K562 (cell line): Measurements from ENCODE around the gene HYAL3. TPM values are rescaled to one million over a fixed set of nuclear protein-coding genes. Genes with fewer than 3 reads are reported as not detected.

Experiments used
- BDP1 ChIP-seq: IDR thresholded peaks from 3 replicates; pipeline ENCODE4 v1.6.1; 2011; ENCODE audit not compliant: insufficient read length, insufficient read depth
- CBX3 ChIP-seq, 2 experiments: IDR thresholded peaks; 1 replicate in 1 of 2; 2 replicates in 1 of 2; pipeline ENCODE4 v1.6.1; 2012; ENCODE audit warnings: inconsistent platforms in 2 of 2, low read length in 2 of 2, borderline replicate concordance in 1 of 2, control low read depth in 1 of 2
- ELF1 ChIP-seq: fragments of 200-800 bp; sonication (Bioruptor generic); IDR thresholded peaks from 2 replicates; pipeline ENCODE4 v1.6.1; 2016; ENCODE audit warnings: missing genetic modification characterization, missing compliant biosample characterization
- HDAC1 ChIP-seq, 2 experiments: fragments of 450-650 bp; IDR thresholded peaks; 2 replicates each; pipeline ENCODE4 v1.6.1; 2016 to 2017; ENCODE audit warnings: inconsistent platforms in 1 of 2, mild to moderate bottlenecking in 1 of 2, moderate library complexity in 1 of 2
- KDM1A ChIP-seq, 2 experiments: fragments of 450-650 bp; IDR thresholded peaks; 2 replicates each; pipeline ENCODE4 v1.6.1; 2016; ENCODE audit warnings: mild to moderate bottlenecking in 2 of 2
- MCM3 ChIP-seq: fragments of 450-650 bp; IDR thresholded peaks from 2 replicates; pipeline ENCODE4 v1.6.1; 2016
- NFE2L1 ChIP-seq: fragments of 450-650 bp; IDR thresholded peaks from 2 replicates; pipeline ENCODE4 v1.6.1; 2016; ENCODE audit warnings: missing genetic modification characterization, low read depth, mild to moderate bottlenecking, missing compliant biosample characterization, moderate library complexity, borderline replicate concordance
- PPARD ChIP-seq: fragments of 250-450 bp; sonication (Bioruptor Pico); IDR thresholded peaks from 2 replicates; pipeline ENCODE4 v1.8.0; 2022; ENCODE audit warnings: inconsistent platforms, mild to moderate bottlenecking, moderate library complexity
- RAD21 ChIP-seq, 2 experiments: fragments of 250-450 bp in 1 of 2; fragments of 450-650 bp in 1 of 2; sonication (Bioruptor Pico) in 1 of 2; formaldehyde crosslinking in 1 of 2; IDR thresholded peaks in 1 of 2; conservative IDR thresholded peaks in 1 of 2; 2 replicates each; pipeline versions ENCODE4 v1.4.0 to v1.8.0; 2020 to 2022; ENCODE audit warnings: mild to moderate bottlenecking in 2 of 2, moderate library complexity in 1 of 2
- RFX1 ChIP-seq: fragments of 450-650 bp; IDR thresholded peaks from 2 replicates; pipeline ENCODE4 v1.6.1; 2016; ENCODE audit warnings: mild to moderate bottlenecking, moderate library complexity
- SMARCA5 ChIP-seq: fragments of 450-650 bp; IDR thresholded peaks from 2 replicates; pipeline ENCODE4 v1.6.1; 2016
- TAF9B ChIP-seq: fragments of 450-650 bp; IDR thresholded peaks from 2 replicates; pipeline ENCODE4 v1.6.1; 2018; ENCODE audit warnings: mild to moderate bottlenecking; ENCODE audit not compliant: partially characterized antibody
- TEAD1 ChIP-seq, 2 experiments: fragments of 450-650 bp in 1 of 2; sonication (generic) in 1 of 2; formaldehyde crosslinking; IDR thresholded peaks; 2 replicates each; pipeline versions ENCODE4 v1.4.0 to v1.8.0; 2020 to 2022; ENCODE audit warnings: mild to moderate bottlenecking in 2 of 2, missing genetic modification reagents in 1 of 2
- U2AF1 ChIP-seq: fragments of 200-400 bp; formaldehyde crosslinking; optimal IDR thresholded peaks from 2 replicates; pipeline ENCODE3; 2017; ENCODE audit warnings: mild to moderate bottlenecking, low read depth, low read length, moderate library complexity
- ZFX ChIP-seq: sonication (generic); formaldehyde crosslinking; IDR thresholded peaks from 2 replicates; pipeline ENCODE4 v1.8.0; 2022; ENCODE audit warnings: mild to moderate bottlenecking, missing genetic modification reagents, moderate library complexity
- ZNF143 ChIP-seq: sonication (generic); formaldehyde crosslinking; IDR thresholded peaks from 2 replicates; pipeline ENCODE4 v1.9.0; 2022; ENCODE audit warnings: mild to moderate bottlenecking, missing genetic modification reagents
- ZNF24 ChIP-seq: fragments of 450-650 bp; IDR thresholded peaks from 2 replicates; pipeline ENCODE4 v1.6.1; 2016
- ZNF263 ChIP-seq: sonication (generic); formaldehyde crosslinking; IDR thresholded peaks from 2 replicates; pipeline ENCODE4 v1.8.0; 2022; ENCODE audit warnings: mild to moderate bottlenecking, missing genetic modification reagents, borderline replicate concordance
- polyA plus RNA-seq, 8 experiments: library from polyadenylated mRNA; depleted of rRNA in 4 of 8; stranded (reverse) in 5 of 8; unstranded in 3 of 8; fragments of >200 nt; fragmentation: Nextera tagmentation in 2 of 8; fragmentation: Illumina TruSeq in 1 of 8; extraction: Ambion mirVana in 2 of 8; extraction: Trizol in 1 of 8; gene quantifications; 2 replicates each; pipeline versions ENCODE4 v1.2.1 to v1.2.3, GENCODE V29; 2011 to 2014; ENCODE audit warnings: inconsistent platforms in 1 of 8, missing spikeins in 1 of 8
- total RNA-seq, 7 experiments: library from RNA; depleted of rRNA in 6 of 7; stranded (reverse); fragments of >200 nt in 6 of 7; fragmentation: Illumina TruSeq in 2 of 7; extraction: Trizol in 2 of 7; gene quantifications; 2 replicates each; pipeline versions ENCODE4 v1.2.1 to v1.2.3, GENCODE V29; 2011 to 2021; ENCODE audit warnings: low replicate concordance in 1 of 7
- TF ChIP-seq, protein P1 (sequence below): IDR thresholded peaks from 2 replicates; pipeline ENCODE4 v1.6.1; 2014; ENCODE audit warnings: antibody characterized with exemption
- TF ChIP-seq, protein P2 (sequence below): sonication (generic); formaldehyde crosslinking; IDR thresholded peaks from 2 replicates; pipeline ENCODE4 v1.9.0; 2022; ENCODE audit warnings: mild to moderate bottlenecking, missing genetic modification reagents
- TF ChIP-seq, protein P3 (sequence below), 3 experiments: fragments of 200-800 bp in 1 of 3; sonication (Bioruptor generic) in 1 of 3; sonication (generic) in 1 of 3; formaldehyde crosslinking in 1 of 3; IDR thresholded peaks; 2 replicates each; pipeline versions ENCODE4 v1.6.1 to v1.8.0; 2016 to 2022; ENCODE audit warnings: mild to moderate bottlenecking in 2 of 3, missing compliant biosample characterization in 2 of 3, missing genetic modification characterization in 2 of 3, missing genetic modification reagents in 1 of 3
- TF ChIP-seq, protein P4 (sequence below): fragments of 250-450 bp; sonication (Bioruptor Pico); IDR thresholded peaks from 2 replicates; pipeline ENCODE4 v1.8.0; 2021; ENCODE audit warnings: borderline replicate concordance, mild to moderate bottlenecking, moderate library complexity; ENCODE audit not compliant: poor library complexity, severe bottlenecking
- TF ChIP-seq, protein P5 (sequence below): fragments of 450-650 bp; formaldehyde crosslinking; IDR thresholded peaks from 2 replicates; pipeline ENCODE4 v1.4.0; 2020; ENCODE audit warnings: mild to moderate bottlenecking, moderate library complexity

The HYAL3 gene
- total and polyA plus RNA-seq, 9 of the 15 experiments (the other 6 are each of a cell fraction or from before 2014, with no cell fraction given) = 0.38 to 9.1 (median 6.8) TPM

DNA sequence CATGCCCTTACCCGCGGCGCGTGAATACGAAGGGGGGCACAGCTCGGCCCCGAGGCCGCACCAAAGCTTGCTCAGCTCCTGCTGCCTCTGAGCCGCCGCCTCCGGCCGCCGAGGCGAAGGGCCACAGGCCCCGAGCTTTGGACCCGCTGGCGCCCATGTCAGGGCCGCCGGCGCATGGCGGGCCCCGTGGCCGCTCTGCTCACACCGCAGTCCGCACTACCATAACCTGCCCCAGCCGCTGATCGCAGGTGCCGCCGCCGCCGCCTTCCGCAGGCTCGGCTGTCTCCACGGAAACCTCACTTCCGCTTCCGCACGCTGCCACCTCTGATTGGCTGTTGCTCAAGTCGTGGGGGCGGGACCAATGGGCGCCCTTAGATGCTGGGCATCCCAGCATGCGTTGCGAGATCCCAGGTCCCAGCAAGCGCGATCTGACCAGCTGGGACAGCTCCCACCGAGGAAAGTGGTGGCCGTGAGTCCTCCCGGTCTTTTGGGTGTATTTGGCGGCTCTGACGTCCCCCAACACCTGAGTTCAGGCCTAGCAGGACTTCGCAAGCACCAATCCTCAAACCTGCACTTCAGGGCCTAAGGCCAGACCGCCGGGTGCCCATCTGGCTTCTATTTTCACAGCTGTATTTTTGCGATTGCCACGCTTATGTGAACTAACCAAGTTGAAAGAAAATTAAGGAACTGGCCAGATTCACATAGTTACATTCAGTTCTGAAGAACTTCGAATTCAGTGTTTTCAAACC lies 28.9 kb upstream of the HYAL3 start, which contains the start of gene TUSC2 (continued):
- TF ChIP-seq, protein P1, sequence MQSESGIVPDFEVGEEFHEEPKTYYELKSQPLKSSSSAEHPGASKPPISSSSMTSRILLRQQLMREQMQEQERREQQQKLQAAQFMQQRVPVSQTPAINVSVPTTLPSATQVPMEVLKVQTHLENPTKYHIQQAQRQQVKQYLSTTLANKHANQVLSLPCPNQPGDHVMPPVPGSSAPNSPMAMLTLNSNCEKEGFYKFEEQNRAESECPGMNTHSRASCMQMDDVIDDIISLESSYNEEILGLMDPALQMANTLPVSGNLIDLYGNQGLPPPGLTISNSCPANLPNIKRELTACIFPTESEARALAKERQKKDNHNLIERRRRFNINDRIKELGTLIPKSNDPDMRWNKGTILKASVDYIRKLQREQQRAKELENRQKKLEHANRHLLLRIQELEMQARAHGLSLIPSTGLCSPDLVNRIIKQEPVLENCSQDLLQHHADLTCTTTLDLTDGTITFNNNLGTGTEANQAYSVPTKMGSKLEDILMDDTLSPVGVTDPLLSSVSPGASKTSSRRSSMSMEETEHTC = no peak
- TF ChIP-seq RAD21 (CRISPR knock-in tag; conservative IDR thresholded peaks at IDR 0.05 in 1 of 2, IDR thresholded peaks at IDR 0.05 in 1 of 2) (no peak), U2AF1 (no peak), PPARD (CRISPR knock-in tag) (no peak), ZFX (CRISPR knock-in tag) (peak; percentile 29), RFX1 (peak; percentile 80; the same call in 1 of the 2 replicates), SMARCA5 (no peak), ZNF263 (CRISPR knock-in tag) (no peak), NFE2L1 (tag) (no peak), HDAC1 (IDR thresholded peaks at IDR 0.05) (peak in 1 of 2 experiments; percentile 90; a peak in 2 of 4 replicates), BDP1 (no peak), TEAD1 (CRISPR knock-in tag; IDR thresholded peaks at IDR 0.05) (no peak), MCM3 (no peak), KDM1A (IDR thresholded peaks at IDR 0.05) (no peak), ELF1 (tag) (peak; percentile 69), TAF9B (no peak), ZNF24 (no peak), CBX3 (IDR thresholded peaks at IDR 0.05; ENCODE audit: borderline replicate concordance in 1 of 2, low read length in 2 of 2) (no peak), ZNF143 (CRISPR knock-in tag) (peak; percentile 80)
- TF ChIP-seq, protein P2, sequence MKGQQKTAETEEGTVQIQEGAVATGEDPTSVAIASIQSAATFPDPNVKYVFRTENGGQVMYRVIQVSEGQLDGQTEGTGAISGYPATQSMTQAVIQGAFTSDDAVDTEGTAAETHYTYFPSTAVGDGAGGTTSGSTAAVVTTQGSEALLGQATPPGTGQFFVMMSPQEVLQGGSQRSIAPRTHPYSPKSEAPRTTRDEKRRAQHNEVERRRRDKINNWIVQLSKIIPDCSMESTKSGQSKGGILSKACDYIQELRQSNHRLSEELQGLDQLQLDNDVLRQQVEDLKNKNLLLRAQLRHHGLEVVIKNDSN (CRISPR knock-in tag) = no peak
- TF ChIP-seq, protein P3, sequence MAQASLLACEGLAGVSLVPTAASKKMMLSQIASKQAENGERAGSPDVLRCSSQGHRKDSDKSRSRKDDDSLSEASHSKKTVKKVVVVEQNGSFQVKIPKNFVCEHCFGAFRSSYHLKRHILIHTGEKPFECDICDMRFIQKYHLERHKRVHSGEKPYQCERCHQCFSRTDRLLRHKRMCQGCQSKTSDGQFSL (CRISPR knock-in tag; IDR thresholded peaks at IDR 0.05) = no peak
- TF ChIP-seq, protein P3 (tag; IDR thresholded peaks at IDR 0.05) = no peak
- TF ChIP-seq, protein P4, sequence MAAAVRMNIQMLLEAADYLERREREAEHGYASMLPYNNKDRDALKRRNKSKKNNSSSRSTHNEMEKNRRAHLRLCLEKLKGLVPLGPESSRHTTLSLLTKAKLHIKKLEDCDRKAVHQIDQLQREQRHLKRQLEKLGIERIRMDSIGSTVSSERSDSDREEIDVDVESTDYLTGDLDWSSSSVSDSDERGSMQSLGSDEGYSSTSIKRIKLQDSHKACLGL (CRISPR knock-in tag) = no peak
- TF ChIP-seq, protein P5, sequence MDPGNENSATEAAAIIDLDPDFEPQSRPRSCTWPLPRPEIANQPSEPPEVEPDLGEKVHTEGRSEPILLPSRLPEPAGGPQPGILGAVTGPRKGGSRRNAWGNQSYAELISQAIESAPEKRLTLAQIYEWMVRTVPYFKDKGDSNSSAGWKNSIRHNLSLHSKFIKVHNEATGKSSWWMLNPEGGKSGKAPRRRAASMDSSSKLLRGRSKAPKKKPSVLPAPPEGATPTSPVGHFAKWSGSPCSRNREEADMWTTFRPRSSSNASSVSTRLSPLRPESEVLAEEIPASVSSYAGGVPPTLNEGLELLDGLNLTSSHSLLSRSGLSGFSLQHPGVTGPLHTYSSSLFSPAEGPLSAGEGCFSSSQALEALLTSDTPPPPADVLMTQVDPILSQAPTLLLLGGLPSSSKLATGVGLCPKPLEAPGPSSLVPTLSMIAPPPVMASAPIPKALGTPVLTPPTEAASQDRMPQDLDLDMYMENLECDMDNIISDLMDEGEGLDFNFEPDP = no peak
